KBM-7 (cell line): ENCODE results near the gene PDLIM5.

Source experiments
- DNase-seq: peaks from one replicate; pipeline ENCODE4 v3.0.0-alpha.2; 2015
- in situ Hi-C: fragments of 300-500 bp; cut with MboI; formaldehyde crosslinking; loops from 2 replicates; pipeline ENCODE4 v1.14.3; 2020; ENCODE audit warnings: low sequenced_read_pairs, low pct_unique_long_range_greater_than_20kb, mixed read lengths

Gene PDLIM5

DNA sequence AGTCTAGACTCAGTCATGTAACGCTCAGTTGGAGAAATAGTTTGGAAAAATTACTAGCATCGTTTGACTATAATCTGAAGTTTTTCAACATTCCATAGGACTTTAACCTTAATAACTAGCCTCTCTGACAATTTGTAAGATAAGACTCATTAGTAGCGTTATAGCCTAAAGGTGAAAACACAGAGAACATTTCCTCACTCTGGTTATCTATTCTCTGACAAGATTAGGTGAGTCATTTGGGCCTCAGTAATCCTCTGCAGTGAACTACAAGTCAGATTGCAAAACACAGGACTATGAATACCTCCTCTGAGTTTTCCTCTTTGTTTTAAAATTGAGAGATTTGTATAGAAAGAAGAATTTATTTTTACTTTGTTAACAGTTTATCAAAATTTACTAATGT lies 31.8 kb upstream of the PDLIM5 start:
- no peak for DNase-seq
- in situ Hi-C loops = no loop called here

DNA sequence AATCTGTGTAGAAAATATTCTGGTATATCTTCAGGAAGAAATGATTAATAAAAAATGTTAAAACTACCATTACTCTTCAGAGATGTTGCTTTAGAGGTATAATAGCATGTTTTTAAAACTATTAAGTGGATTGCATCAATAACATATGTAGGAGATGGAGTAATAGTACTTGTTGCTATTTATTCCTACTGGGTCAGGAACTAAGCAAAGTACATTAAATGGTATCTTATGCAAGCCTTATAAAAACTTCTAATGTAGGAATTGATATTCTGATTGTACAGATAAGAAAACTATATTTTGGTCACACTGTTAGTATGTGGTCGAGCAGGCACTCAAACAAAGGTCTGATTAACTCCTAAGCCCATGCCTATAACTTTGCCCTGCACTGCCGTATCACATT lies 31.4 kb upstream of the PDLIM5 start:
- no peak for DNase-seq
- in situ Hi-C loops = no loop called here

DNA sequence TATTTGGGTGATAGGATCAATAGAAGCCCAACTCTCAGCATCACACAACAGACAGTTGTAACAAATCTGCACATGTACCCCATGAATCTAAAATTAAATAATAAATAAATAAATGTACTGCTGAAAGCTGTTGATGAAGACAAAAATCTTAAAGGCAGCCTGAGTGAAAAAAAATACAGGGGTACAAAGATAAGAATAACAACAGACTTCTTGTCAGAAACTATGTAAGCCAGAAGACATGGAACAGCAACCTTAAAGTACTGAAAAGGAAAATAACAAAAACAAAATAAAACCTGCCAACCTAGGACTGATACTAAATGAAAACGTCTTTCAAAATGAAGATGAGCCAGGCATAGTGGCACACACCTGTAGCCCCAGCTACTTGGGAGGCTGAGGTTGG lies 25.0 kb upstream of the PDLIM5 start:
- no peak for DNase-seq
- in situ Hi-C loops = no loop called here

DNA sequence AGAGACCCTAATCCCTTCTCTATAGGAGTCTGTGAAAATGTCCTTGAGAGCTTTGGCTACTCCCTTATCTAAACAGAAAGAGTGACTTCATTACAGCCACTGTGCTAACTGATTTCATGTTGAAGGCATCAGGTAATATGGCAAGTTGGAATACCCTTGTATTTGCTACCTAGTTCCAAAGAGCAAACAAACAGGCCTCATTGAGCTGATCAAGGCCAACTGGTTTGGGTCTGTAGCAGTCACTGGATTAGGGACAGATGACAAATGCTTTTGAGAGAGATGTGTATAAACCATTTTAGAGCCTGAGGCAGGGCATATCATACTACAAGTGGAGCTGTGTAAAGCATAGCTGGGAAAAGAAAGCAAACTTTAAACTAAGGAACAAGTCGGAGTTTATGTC lies 22.9 kb upstream of the PDLIM5 start:
- no peak for DNase-seq
- in situ Hi-C loops = no loop called here

DNA sequence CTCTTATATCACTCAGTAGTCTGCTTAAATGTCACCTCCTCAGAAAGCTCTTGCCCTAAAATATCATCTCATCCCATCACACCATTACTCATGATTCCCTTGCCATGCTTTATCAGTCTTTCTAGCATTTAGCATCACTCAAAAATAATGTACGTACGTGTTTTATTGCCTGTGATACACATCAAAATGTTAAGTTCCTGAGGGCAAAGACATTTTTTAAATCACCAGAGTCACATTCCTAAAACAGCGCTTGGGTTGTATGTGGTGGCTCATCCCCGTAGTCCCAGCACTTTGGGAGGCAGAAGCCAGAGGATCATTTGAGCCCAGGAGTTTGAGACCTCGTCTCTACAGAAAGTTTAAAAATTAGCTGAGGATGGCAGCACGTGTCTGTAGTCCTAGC lies 21.3 kb upstream of the PDLIM5 start:
- DNase-seq = no peak
- in situ Hi-C loops = no loop called here

DNA sequence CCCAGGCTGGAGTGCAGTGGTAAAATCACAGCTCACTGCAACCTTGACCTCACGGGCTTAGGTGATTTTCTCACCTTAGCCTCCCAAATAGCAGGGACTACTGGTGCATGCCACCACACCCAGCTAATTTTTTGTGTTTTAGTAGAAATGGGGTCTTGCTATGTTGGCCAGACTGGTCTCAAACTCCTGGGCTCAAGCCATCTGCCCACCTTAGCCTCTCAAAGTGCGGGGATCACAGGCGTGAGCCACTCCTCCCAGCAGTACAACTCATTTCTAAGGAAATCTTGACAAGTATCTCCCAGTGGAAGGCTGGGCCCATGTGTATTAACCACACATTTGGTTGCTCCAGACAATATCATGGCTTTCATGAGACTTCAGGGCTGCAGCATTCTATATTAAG lies 20.4 kb upstream of the PDLIM5 start:
- in situ Hi-C loops = no loop called here
- no peak for DNase-seq

DNA sequence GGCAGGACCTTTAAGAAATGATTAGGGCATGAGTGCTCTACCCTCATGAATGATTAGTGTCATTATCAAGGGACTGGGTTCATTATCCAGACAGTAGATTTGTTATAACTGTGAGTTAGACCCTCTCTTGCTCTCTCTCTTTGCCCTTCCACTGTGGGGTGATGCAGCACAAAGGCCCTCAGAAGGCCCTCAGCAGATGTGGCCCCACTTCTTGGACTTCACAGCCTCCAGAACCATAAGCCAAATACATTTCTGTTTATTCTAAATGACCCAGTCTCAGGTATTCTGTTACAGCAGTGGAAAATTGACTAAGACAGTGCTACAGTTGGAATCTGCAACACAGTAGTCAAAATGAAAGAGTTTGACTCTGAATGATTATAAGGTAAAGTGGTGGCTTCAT lies 17.2 kb upstream of the PDLIM5 start:
- in situ Hi-C loops = no loop called here
- DNase-seq = no peak

DNA sequence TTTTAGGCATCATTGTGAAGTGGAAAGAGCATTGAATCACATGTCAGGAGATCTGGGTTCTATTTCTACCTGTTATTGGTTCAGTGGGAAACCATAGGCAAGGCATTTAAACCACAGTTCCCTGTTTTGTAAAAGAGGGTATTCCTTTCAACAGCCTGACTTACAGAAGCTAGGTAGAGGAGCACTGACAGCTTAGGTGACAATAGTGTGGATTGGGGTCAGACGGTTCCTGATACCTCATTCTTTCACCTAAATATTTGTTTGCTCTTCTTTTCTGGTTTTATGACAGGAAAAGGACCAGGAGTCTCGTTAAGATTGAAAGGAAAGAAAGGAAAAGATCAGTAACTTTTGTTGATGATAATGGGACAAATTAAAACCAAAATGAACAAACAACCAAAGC lies 15.9 kb upstream of the PDLIM5 start:
- in situ Hi-C loops = no loop called here
- DNase-seq = no peak

DNA sequence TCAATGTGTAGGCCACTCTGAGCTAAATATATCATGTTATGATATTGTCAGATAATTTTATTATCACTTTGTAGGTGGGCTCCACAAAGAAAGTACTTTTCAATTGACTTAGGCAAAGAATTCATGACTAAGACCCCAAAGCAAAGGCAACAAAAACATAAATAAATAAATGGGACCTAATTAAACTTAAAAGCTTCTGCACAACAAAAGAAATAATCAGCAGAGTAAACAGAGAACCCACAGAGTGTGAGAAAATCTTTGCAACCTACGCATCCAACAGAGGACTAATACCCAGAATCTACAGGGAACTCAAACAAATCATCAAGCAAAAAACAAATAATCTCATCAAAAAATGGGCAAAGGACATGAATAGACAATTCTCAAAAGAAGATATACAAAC lies 15.2 kb upstream of the PDLIM5 start:
- DNase-seq = no peak
- in situ Hi-C loops = no loop called here

DNA sequence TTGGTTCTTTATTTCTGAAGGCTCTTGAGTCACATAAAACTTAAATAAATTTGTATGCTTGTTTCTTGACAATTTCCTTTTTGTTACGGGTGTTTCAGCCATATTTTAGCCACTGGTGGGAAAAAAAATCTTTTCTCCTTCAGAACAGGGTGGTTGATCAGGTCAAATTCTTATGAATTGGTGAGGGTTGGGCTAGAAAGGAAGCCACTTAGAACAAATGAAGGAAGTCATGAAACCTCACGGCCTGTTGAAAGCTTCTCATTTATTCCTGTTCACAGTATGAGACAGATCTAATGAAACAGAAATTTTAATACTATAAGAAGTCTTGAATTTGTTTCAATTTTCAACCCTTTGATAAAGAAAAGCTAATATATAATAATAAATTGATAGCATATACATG lies 12.1 kb upstream of the PDLIM5 start:
- in situ Hi-C loops = no loop called here
- no peak for DNase-seq

DNA sequence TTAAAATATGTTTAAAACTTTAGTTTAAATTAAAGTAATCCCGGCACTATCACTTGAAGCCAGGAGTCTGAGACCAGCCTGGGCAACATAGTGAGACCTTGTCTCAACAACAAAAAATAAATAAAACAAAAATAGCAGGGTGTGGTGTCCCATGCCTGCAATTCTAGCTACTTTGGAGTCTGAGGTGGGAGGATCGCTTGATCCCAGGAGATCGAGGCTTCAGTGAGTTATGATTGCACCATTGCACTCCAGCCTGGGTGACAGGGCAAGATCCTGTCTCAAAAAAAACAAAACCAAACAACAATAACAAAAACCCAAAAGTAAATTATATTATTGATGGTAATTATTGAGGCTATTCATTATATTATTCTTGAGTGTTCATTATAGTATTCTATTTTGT lies 9.9 kb upstream of the PDLIM5 start:
- DNase-seq = no peak
- in situ Hi-C loops = no loop called here

DNA sequence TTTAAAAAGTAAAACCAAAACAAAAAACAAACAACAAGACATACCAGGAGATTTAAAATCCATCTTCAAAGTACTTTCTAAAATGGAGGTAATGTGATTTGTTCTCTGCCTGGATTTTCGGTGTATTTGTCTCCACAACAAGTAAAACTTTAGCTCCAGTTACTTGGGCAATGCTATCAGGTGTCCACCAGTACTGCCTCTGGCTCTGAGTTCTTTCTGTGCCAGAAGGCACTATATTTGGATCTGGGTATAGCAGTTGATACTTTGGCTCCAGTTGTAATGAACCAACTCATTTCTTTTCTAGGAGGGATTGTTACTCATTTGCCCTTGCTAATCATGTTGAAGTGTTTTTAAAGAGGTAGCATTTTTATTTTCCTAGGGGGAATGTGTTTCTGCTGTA lies 9.5 kb upstream of the PDLIM5 start:
- in situ Hi-C loops = no loop called here
- no peak for DNase-seq

DNA sequence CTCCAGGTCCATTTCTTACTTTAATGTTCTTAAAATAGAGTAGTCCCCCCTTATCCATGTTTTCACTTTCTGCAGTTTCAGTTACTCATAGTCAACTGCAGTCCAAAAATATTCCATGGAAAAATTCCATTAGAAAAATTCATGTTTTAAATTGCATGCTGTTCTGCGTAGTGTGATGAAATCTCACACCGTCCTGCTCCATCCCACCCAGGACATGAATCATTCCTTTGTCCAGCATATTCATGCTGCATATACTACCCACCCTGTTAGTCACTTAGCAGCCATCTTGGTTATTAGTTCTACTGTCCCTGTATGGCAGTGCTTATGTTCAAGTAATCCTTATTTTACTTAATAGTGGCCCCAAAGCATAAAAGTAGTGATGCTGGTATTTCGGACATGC lies 5.4 kb upstream of the PDLIM5 start:
- in situ Hi-C loops = no loop called here
- DNase-seq = no peak

DNA sequence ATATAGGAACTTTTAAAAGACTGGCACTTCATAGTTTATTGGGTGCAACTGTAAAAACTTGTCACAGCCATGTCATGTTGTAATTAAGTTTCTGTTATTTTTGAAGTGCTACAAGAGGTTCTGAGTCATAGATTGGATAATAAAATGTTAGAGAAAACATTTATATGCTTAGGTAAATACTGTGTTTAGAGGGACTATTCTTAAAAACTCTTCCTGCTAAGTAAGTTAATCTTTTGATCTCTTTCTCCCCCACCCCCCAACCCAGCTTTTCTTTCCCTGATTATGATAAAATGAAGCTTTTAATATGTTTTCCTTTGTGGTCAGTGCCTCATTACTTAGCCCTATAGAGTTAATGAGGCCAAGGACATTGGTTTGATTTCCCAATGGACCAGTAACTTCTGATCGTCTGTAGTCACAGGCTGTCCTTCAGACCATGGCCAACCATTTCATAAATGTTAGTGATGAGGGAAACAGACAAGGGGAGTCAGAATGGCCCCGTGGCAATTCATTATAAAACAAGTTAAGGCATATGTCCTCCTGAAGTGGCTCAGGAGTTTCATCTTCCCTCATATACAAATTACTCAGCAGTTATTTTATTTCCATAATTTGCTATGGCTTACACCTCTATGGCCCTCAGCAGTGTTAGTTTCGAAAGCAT lies 3.9 kb upstream of the PDLIM5 start:
- in situ Hi-C loops = no loop called here
- DNase-seq = no peak

DNA sequence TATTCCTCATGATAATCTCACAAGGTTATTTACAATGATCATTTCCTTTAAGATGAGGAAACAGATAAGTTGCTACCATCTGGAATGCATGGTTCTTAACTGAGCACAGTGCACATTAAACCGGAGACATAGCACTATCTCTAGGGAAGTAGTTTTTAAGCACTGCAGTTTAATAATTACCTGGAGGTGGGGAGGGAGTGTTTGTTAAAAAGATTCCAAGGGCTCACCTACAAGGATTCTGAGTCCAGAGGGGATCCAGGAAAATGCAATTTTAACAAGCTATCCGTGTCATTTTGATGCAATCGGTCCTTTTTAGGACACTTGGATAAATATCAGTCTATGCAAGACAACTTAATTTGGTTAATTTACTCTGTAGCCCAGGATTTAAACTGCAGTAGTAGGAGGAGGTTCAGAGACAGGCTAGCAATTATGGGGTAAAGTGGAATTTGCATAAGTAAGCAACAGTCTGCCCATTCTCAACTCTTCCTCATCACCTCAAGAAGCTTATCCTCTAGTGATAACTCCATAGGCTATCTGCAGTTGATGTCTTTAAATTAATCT lies 2.8 kb upstream of the PDLIM5 start:
- in situ Hi-C loops = no loop called here
- DNase-seq = no peak

DNA sequence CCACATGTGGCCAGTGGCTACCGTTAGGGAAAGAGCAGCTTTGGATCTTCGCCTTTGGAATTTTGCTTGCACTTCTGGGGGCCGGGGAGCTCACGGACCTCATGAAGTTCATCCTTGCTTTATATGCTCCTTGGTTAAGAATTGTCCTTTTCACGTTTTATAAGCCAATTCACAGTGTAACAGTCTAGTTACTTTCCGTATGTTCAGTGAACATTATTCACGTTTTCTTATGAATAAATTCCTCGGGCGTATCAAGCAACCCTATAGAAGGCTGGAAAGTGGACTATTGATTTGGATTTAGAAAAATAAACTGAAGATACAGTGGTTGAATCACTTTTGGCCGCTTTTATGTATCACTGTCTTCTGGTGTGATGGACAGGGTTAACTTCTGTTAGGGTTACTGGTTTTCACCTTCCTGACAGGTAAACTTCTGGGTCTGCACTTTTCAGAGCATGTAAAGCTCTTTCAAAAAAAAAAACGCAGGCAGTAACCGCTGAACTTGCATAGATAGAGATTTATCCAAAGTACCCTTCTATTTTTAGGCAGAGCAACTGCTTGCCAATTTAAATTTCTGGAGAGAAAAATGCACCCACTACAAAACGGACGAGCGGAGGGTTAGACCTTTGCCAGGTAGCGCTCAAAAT lies 569 bp upstream of the PDLIM5 start:
- in situ Hi-C loops = no loop called here

DNA sequence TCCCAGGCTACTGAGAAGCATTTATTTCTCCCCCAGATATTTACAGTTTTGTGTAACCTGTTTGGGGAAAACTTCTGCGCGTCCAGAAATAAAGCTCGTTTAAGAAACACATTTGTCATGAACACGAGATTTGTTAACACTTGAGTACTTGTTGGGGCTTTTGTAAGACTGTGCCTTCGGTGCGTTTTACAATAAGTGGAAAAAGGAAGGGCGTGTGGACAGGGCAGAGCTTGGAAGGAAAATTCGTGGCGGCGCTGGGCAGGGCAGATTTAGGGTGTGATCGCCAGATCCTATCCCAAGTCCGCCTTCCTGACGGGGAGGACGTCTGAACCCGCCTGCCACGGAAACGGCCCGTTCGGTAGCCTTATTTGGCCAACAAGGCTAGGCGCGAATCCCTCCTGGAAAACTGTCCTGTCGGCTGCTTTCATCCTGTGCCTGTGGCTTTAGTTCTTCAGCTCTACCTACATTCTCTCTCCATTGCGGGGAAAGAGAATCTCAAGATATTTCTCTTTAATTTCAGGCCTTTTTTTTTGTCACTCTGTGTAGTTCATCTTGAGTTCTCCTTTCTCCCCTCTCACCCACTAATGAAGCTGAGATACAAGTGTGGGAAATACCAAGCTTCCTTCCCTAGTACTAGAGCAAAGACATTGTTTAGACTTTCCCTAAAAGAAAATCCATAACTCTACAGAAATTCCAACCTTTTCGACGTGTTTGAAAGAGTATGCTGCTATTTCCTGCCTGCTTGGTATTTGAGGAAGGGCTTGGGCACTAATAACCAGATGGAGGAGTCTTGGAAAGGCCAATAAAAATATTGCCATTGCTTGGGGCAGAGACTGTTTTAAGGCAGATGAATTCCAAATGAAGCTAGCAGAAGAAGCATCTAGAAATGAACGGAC lies 982 bp downstream of the PDLIM5 start:
- DNase-seq = peak; percentile 65
- in situ Hi-C loops = no loop called here

More for the DNA sequence above, 569 bp upstream of the PDLIM5 start:
- no peak for DNase-seq

DNA sequence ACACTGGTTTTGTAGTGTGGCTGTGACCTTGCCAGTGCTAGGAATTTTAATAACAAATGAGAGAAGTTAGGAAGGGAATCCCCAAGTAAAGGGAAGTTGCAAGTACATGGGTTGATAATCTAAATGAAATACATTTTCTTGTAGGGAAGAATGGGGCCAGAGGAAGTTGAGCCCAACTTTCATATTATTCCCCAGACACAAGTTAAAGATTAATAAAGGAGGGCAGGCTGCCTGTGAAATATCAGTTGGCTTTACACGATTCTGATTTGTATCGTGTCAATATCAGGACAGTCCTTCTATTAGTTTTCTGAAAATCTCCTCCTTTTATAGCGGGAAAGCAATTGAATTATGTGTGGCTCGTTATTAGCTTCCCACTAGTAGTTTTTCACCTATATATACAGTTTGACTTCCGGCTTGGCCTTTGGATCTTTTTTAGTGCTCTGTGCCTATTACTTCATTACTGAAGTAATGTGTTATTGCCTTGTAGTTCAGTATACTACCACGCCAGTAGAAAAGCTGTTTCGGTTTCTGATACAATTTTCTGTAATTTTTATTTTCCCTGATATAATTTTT lies 1.7 kb downstream of the PDLIM5 start:
- in situ Hi-C loops = no loop called here
- DNase-seq = no peak

DNA sequence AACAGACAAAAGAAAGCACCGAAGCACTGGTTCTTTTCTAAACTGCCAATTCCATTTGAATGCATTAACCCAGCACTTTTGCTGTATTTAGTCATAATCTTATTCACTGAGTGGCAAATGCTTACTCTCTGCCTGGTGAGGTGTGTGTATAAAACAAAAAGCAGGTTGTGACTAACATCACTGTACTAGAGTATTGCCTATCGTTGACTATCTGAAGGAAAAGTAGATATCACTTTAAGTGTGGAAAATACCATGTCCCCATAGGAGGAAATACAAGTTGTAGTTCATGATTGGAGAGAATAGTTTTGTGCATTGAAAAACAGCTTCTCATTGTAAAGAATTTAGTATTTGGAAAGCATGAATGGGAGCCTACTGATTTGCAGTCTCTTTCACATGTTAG lies 2.7 kb downstream of the PDLIM5 start:
- no peak for DNase-seq
- in situ Hi-C loops = no loop called here

DNA sequence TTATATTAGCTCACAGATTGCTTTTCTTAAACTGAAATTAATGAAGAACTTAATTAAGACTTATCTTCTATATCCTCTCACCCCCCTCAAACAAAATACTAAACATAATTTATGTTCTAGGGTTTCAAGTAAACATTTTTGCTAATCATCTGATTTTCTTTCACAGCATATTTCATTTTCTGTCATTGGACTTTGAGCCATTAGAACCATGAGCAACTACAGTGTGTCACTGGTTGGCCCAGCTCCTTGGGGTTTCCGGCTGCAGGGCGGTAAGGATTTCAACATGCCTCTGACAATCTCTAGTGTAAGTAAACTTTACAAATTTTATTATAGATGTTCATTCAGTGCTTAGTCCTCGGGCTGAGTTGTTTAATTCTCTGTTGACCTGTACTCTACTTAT lies 3.3 kb downstream of the PDLIM5 start:
- in situ Hi-C loops = no loop called here
- no peak for DNase-seq
